NCI-H524 treated with DMSO at 0.1 percent for 48 hours (cell line): Measurements from ENCODE around the gene RNF20.
"Not testable (repeated sequence)": the region's sequence is repeated elsewhere in the genome, so short reads cannot be mapped to it uniquely, and the experiment has no call there.

Source experiments
- DNase-seq: peaks from one replicate; lab custom pipeline; 2025; lab: John Stamatoyannopoulos, UW

The RNF20 gene, protein sequence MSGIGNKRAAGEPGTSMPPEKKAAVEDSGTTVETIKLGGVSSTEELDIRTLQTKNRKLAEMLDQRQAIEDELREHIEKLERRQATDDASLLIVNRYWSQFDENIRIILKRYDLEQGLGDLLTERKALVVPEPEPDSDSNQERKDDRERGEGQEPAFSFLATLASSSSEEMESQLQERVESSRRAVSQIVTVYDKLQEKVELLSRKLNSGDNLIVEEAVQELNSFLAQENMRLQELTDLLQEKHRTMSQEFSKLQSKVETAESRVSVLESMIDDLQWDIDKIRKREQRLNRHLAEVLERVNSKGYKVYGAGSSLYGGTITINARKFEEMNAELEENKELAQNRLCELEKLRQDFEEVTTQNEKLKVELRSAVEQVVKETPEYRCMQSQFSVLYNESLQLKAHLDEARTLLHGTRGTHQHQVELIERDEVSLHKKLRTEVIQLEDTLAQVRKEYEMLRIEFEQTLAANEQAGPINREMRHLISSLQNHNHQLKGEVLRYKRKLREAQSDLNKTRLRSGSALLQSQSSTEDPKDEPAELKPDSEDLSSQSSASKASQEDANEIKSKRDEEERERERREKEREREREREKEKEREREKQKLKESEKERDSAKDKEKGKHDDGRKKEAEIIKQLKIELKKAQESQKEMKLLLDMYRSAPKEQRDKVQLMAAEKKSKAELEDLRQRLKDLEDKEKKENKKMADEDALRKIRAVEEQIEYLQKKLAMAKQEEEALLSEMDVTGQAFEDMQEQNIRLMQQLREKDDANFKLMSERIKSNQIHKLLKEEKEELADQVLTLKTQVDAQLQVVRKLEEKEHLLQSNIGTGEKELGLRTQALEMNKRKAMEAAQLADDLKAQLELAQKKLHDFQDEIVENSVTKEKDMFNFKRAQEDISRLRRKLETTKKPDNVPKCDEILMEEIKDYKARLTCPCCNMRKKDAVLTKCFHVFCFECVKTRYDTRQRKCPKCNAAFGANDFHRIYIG

DNA sequence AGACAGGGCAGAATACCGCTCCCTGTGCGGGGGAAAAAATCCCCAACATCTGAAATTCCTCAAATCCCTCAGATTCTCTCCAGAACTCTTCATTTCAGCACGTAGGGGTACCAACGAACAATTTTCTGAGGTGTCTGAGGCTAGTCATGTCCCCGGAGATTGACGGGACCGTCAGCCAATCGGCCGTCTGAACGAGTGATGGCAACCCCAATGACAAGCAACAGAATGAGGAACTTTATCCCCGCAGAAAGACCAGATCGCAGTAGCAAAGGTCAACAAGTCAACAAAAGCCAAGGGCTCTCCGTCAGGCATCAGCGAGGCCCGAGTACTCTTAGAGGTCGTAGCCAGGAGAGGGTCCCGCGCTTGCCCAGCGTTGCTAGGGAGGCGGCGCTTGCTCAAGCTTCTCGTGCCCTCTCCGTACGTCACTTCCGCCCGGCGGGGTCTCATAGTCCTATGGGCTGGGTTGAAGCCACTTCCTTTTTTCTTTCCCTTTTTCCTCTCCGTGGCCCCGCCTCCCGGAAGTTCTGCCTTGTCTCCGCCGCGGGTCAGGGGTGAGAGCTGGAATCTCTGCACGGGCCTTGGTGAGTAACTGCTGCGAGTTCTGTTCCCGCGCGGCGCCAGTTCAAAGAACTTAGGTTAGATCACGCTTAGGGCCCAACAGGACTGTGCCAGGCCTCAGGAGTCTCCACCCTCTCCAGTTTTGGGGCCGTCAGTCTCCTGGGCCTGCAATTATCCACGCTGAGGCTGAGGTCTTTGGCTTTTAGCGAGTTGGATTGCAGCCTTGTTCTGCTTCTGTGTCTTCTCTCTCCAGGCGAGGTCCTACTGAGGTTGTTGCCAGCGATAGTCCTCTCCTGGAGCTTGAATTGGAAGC, at the start of gene RNF20:
RNF20 (plus strand) TSS at position 520 of the 871 bp plus-strand sequence. CDS start 1,571 bp downstream, outside the sequence.
- peak; percentile 97 for DNase-seq

DNA sequence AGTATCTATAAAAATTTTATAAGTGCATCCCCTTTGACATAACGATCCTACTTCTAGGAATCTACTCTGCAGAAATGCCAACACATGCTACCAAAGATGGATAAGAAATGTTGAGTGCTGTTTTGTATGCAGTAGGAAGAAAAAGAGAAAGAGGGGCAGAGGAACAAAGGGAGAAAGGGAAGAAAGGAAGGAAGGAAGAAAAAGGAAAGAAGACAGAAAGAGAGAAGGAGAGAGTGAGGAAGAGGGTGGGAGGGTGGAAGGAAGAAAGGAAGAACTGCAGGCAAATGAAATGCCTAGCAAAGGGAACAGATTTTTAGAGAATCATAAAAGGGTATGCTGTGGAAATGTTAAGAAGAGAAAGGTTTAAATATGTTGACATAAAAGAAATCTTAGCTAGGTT, 49.6 kb upstream of the RNF20 start:
- DNase-seq: no peak

DNA sequence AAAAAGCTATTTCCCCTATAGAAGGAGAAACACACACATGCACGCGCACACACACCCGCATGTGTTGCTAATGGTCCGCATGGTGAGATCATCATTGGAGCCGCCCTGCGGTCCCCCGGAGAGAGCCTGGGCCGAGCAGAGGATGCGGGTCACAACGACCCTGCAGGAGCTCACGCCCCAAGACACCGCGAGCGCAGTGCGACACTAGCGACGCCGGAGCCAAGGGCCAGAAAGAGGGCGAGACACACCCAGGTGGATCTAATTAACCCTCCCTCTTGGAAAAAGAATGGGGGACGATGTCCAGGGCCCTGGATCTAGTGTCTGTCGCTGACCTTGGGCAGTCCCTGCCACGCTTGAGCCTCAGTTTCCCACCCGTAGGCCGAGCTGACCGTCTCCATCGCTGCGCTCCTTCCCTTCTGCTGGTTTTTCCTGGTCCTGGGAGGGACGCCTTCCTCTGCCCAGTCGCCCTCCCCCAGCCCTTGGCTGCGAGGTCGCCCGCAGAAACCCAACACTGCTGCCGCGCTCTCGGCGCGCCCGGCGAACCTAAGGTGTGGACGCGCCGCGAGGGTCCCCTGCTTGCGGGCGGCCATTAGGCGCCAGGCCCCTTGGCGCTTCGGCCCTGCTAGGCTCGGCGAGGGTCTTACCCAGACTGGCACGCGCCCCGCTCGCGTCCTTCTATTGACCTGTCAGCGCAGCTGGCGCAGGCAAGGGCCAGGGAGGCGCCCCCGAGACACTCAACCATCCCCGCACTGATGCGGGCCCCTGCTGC, 47.5 kb upstream of the RNF20 start:
- peak; percentile 14 for DNase-seq

DNA sequence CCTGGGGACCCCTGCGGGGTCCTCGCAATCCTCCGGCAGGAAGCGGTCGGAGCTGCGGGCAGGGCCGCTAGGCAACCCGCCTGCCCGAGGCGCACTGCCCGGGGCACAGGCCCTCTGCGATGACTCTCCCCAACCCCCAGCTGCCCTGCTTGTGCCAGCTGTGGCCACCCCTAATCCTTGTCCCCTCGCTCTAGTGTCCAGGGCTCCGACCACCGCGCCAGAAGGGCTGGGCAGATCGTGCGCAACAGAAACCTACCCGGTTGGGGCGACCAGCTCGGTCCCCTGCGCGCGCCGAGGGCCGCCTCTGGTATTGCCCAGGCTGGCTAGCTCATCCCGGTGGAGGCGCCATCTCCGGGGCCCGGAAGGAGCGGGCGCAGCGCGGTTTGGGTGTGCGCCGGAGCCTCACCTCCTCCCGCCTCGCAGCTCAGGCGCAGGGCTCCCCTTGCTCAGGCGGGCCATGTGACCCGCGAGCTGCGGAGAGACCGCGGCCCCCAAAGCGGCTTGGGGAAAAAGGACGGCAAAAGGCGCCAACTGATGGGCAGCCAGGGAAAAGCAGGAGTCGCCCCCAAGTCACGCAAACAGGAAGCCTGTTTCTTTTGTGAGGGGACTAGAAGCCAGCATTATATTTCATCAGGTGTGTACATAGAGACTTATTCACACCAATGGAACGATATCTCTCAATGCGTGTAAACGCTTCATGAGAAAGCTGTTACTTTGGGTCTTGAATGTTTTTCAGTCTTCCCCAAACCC, 46.8 kb upstream of the RNF20 start:
- DNase-seq: peak; percentile 63

DNA sequence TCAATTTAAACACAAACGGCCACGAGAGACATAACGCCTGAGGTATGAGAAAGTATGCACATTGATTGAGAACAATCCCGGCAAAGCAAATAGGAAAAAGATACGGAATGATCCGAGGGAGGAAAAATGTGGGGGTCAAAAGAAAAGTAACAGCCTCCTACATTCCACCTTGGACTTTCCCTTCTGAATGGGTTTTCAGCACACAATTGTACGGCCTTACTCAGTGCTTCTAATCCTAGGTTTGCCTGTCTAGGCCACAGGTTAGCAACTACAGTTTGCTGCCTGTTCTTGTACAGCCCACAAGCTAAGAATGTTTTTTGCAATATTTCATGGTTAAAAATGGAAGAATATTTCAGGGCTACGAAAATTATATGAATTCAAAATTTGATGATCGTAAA, 46.2 kb upstream of the RNF20 start:
- no peak for DNase-seq

DNA sequence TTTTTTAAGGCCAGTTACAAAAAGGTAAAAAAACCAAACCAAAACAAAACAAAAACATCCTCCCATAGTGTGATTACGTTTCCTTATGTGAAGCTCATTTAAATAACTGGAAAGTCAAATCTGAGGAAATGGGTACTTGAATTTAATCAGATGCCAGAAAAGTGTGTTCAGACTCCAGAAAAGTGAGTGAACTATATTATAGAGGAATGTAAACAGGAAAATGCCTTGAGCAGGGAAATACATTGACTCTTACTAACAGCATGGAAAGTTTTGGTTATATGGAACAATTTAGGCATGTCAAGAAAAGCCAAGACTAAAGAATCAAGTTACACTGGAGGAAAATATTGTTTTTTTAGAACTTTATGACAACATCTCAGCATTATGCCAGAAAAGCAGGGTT, 37.8 kb upstream of the RNF20 start:
- DNase-seq: no peak

DNA sequence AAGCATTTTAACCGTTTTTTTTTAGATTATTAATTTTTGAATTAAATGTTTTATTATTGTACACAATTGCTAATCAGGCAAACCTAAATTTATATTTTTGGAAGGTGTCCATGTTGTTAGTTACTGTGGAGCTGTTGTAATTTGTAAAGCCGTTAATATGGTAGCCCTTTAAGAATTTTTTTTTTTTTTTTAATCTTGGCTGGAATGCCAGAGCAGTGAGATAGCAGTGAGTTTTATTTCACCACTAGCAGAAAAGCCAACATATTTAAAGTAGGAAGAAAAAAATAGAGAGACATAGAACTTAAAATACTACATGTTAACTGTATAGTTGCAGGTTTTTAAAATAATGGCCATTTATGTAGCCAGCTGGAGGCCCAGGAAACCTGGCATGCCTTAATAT, 35.3 kb upstream of the RNF20 start:
- DNase-seq: no peak

DNA sequence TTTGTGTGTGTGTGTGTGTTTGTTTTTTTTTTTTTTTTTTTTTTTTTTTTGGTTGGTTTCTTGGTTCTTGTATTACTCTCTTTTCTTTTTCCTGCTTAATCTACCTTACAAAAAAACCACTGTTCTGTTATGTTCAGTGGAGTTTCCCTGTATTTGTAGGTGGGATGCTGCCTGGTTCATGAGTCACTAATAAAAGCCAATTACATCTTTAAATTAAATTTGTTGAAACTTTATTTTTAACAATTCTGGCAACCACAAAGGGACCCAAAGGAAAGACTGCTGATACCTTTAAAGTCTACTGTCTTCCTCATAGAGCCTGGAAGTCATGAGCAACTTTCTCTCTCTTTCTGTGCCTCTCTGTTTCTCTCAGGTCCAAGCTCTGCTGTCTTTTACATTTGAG, 29.5 kb upstream of the RNF20 start:
- no peak for DNase-seq

DNA sequence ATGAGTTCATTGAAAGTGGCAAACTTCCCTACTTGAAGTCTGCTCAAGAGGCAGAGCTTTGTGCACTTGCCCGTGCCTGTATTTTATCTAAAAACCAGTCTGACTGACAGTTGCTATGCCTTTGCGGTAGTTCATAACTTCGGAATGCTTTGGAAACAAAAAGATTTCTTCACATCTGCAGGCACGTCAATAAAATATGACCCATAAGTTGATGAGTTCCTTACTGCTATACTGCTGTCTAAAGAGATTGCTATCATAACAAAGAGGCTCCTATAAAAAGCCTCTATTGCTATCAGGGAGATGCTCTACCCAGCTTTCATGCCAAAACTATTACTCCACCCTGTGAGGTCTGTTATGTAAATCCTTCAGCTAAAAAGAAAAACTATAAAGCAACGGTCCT, 25.4 kb upstream of the RNF20 start:
- DNase-seq: no peak

DNA sequence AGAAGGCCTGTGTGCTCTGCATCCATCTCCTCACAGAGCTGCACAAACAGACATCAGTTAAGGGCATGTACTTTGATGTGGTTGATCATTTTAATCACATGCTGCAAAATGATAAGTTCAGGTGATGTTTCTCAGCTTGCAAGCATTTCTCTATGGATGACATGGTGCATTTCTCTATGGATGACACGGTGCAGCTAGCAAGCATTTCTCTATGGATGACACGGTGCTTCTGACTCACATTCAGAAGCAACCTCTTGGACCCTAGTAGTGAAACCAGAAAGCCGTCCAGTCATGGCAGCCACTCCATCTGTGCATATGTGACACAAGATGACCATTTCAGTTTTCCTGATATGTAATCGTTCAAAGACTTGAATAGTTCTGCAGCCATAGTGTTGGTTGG, 24.1 kb upstream of the RNF20 start:
- no peak for DNase-seq

DNA sequence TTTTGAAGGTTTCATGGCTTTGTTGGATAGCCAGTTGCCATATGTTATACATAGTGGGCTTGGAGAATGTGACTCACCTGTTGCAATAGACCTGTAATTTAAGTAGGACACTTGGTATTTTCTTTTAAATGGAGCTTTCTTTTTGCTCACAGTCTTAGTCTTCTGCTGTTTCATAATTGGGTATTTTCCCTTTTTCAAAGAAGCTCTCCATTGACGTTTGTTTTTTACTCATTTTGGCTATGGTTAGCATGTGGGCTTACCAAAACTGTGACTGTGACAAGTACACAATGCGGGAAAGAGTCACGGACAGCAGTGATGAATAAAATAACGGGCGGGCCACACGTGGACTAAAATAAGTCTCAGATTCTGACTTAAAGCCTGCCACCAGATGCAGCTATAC, 23.2 kb upstream of the RNF20 start:
- no peak for DNase-seq

DNA sequence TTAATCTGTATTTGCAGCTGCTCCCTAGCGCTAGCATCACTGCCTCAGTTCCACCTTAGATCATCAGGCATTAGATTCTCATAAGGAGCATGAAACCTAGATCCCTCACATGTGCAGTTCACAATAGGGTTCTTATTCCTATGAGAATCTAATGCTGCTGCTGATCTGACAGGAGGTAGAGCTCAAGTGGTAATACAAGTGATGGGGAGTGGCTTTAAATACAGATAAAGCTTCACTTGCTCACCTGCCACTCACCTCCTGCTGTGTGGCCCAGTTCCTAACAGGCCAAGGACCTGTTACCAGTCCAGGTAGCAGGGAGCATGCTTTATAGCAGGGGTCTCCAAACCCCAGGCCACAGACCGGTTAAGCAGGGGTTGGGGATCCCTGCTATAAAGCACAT, 22.6 kb upstream of the RNF20 start:
- DNase-seq: no peak

DNA sequence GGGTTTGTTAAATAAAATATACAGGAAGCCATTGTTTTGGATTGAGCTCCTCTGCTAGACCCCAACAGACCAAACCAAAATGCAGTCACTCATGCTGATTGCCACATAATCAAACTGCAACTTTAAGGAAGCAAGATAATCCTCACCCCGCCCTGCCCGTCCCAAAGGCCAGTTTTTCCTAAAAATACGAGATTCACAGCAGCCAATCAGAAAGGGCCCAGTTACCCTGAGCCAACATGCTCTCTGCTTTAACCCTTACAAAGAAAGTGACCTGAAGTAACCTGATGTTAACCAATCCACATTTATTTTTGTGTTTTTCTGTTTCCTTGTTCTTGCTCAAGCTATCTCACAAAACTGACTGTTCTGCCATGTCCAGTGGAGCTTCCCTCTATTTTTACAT, 21.5 kb upstream of the RNF20 start:
- no peak for DNase-seq

DNA sequence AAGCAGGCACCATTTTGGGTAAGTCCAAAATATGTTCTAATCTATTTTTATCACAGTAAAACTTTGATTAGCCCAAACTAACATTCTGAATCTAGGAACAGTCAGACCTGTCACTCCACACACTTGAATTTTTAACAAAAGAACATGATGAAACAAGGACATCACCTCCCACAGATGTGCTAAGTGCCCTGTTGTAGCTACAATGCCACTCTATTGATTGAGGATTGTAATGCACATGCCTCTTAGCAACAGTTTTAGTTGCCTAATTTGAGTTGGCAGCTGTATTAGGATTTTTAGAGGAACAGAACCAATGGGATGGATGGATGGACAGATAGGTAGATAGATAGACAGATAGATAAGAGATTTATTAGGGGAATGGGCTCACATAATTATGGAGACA, 20.3 kb upstream of the RNF20 start:
- no peak for DNase-seq

DNA sequence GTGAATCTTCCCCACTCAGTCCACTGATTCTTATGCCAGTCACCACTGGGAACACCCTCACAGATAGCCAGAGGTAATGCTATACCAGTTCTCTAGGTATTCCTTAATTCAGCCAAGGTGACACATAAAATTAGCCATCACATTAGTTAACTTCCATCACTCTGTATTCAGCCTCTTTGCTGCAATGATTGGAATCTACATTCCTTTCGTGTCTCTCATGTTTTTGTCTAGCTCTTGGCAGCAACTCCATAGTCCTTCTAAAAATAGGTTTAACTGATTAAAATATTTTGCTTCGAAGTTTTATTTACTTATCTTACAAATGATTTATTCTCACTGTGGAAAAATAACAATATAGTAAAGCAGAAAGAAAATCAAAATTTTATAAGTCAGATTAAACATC, 19.6 kb upstream of the RNF20 start:
- DNase-seq: no peak

DNA sequence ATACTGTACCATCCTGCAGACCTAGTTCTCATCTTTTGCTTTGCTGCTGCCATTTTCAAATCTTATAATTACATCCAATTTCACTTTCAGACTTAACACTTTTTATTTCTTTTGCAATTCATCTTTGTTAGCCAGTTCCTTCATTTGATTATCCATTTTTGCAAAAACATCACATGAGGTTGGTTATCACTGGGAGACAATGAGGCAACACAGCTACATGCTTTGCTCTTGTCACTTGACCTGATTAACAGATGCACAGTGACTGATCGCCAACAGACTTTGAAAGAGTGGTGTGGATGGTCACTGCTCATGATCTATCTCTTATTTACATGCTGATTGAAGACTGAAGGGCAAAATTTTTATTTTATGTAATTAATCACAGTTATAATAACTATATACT, 17.0 kb upstream of the RNF20 start:
- no peak for DNase-seq

DNA sequence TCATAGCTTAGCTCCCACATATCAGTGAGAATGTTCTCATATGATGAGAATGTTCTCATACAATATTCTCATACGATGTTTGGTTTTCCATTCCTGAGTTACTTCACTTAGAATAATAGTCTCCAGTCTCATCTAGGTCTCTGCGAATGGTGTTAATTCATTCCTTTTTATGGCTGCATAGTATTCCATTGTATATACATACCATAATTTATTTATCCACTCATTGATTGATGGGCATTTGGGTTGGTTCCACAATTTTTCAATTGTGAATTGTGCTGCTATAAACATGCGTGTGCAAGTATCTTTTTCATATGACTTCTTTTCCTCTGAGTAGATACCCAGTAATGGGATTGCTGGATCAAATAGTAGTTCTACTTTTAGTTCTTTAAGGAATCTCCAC, 15.2 kb upstream of the RNF20 start:
- DNase-seq: not testable (repeated sequence)

DNA sequence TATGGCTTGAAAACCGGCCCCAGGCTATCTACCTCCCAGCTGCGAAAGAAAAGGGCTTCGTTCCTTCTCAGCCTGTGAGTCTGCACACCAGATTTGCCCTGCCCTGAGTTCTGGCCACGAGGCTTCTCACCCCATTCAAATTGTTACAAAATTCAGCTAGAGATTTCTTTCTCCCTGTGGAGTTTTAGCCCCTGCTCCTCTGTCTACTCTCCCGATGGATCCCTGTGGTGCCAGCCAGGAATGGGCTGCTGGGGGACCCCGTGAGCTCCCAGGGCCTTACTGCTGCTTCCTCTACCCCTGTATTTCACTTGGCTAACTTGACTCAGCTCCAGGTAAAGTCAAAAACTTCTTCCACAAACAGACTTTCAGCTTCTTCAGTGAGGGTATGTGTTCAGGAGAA, 9.3 kb upstream of the RNF20 start:
- DNase-seq: no peak

DNA sequence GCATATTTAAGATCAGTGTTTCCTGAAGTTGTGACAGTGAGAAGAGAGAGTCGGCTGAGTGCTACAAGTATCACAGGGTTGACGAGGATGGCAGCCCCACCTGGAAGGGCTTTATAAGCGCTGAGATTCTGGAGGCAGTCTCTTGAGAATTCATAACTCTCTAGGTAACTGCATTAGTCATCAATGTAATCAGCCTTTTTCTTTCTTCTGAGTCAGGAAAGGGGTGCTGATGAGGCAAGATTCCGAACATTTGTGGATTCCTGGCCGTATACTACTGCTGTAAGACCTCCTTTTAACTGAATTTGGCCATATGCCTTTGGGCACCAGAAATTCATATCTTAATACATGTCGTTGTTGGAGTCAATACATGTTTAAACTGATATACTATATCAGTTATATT, 6.6 kb upstream of the RNF20 start:
- DNase-seq: no peak

DNA sequence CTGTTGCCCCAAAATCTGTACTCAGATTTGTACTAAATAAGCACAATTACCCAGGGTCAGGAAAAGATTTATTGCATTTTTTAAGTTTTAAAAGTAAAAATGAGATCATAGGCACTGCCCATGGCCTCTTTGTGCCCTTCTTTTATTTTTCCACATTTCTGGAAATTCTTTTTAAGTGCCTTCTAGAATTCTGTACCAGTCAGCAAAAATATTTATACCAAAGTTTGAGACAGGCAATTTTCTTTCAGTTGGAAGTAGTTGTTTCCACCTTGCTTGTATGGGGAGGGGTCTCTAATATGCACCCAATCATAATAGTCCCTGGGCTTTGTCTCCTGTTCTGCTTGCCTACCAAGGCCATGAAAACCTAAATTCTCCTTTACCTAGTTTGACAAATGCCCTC, 5.6 kb upstream of the RNF20 start:
- DNase-seq: no peak
